Liver (tissue), 9 donors: ENCODE data around the gene TBC1D1. TPM values are rescaled to one million over a fixed set of nuclear protein-coding genes. Genes with fewer than 3 reads are reported as not detected.

Experiments used
- DNase-seq: peaks from one replicate; pipeline ENCODE4 v3.0.0-alpha.2; 2017; ENCODE audit warnings: low spot score
- H3K27ac ChIP-seq, 2 donors: one replicate each; pipeline ENCODE4 v1.7.0; 2013; ENCODE audit warnings: inconsistent platforms in 2 of 2, low read length in 2 of 2, control low read depth in 1 of 2, low read depth in 1 of 2, mild to moderate bottlenecking in 1 of 2
- H3K27me3 ChIP-seq, 4 donors: one replicate each; pipeline versions ENCODE4 v1.6.1 to v1.7.0; 2013; ENCODE audit warnings: low read length in 3 of 4, inconsistent platforms in 1 of 4, mild to moderate bottlenecking in 1 of 4, moderate library complexity in 1 of 4; ENCODE audit not compliant: control insufficient read depth in 4 of 4, insufficient read depth in 4 of 4
- H3K36me3 ChIP-seq, 4 donors: one replicate each; pipeline versions ENCODE4 v1.6.1 to v1.7.0; 2013; ENCODE audit warnings: low read length in 3 of 4, mild to moderate bottlenecking in 3 of 4, low read depth in 1 of 4, moderate library complexity in 1 of 4; ENCODE audit not compliant: control insufficient read depth in 4 of 4, insufficient read depth in 3 of 4
- H3K4me1 ChIP-seq, 4 donors: one replicate each; pipeline versions ENCODE4 v1.6.1 to v1.7.0; 2013; ENCODE audit warnings: low read length in 3 of 4, mild to moderate bottlenecking in 3 of 4, moderate library complexity in 1 of 4; ENCODE audit not compliant: control insufficient read depth in 4 of 4, insufficient read depth in 4 of 4
- H3K4me3 ChIP-seq, 3 donors: one replicate each; pipeline versions ENCODE4 v1.6.1 to v1.7.0; 2013; ENCODE audit warnings: low read length in 3 of 3, control low read depth in 1 of 3, low read depth in 1 of 3, mild to moderate bottlenecking in 1 of 3
- H3K9ac ChIP-seq, 2 donors: one replicate each; pipeline ENCODE4 v1.7.0; 2013; ENCODE audit warnings: low read length in 2 of 2, mild to moderate bottlenecking in 2 of 2, moderate library complexity in 2 of 2, control low read depth in 1 of 2, low read depth in 1 of 2
- H3K9me3 ChIP-seq, 4 donors: one replicate each; pipeline versions ENCODE4 v1.6.1 to v1.7.0; 2013; ENCODE audit warnings: low read length in 3 of 4; ENCODE audit not compliant: control insufficient read depth in 4 of 4
- ATF3 ChIP-seq: IDR thresholded peaks from 2 replicates; pipeline ENCODE4 v1.6.1; 2016; ENCODE audit warnings: antibody characterized with exemption
- CTCF ChIP-seq: fragments of 150-350 bp; IDR thresholded peaks from 2 replicates; pipeline ENCODE4 v1.5.1; 2017; ENCODE audit warnings: improper control_type of control experiment, low read depth, low read length; ENCODE audit not compliant: missing input control
- EGR1 ChIP-seq, 2 donors: IDR thresholded peaks; 2 replicates each; pipeline ENCODE4 v1.6.1; 2016 to 2018; ENCODE audit warnings: antibody characterized with exemption in 2 of 2, low read depth in 2 of 2
- FOXA1 ChIP-seq: IDR thresholded peaks from 2 replicates; pipeline ENCODE4 v1.6.1; 2016; ENCODE audit warnings: antibody characterized with exemption
- FOXA2 ChIP-seq: IDR thresholded peaks from 2 replicates; pipeline ENCODE4 v1.6.1; 2016; ENCODE audit warnings: antibody characterized with exemption
- GABPA ChIP-seq, 2 donors: IDR thresholded peaks in 1 of 2; conservative IDR thresholded peaks in 1 of 2; 2 replicates each; pipeline ENCODE4 v1.6.1; 2016; ENCODE audit warnings: antibody characterized with exemption in 2 of 2, mild to moderate bottlenecking in 1 of 2, moderate library complexity in 1 of 2
- HNF4A ChIP-seq, 2 donors: conservative IDR thresholded peaks; 2 replicates each; pipeline ENCODE4 v1.6.1; 2016; ENCODE audit warnings: antibody characterized with exemption in 2 of 2, mild to moderate bottlenecking in 2 of 2
- HNF4G ChIP-seq: IDR thresholded peaks from 2 replicates; pipeline ENCODE4 v1.6.1; 2016; ENCODE audit warnings: antibody characterized with exemption
- JUND ChIP-seq, 2 donors: IDR thresholded peaks; 2 replicates each; pipeline ENCODE4 v1.6.1; 2016; ENCODE audit warnings: antibody characterized with exemption in 2 of 2
- MAX ChIP-seq: IDR thresholded peaks from 2 replicates; pipeline ENCODE4 v1.6.1; 2016; ENCODE audit warnings: antibody characterized with exemption
- NR2F2 ChIP-seq: IDR thresholded peaks from 2 replicates; pipeline ENCODE4 v1.6.1; 2016; ENCODE audit warnings: antibody characterized with exemption
- RAD21 ChIP-seq, 2 donors: IDR thresholded peaks; 2 replicates each; pipeline ENCODE4 v1.6.1; 2016; ENCODE audit warnings: antibody characterized with exemption in 2 of 2, mild to moderate bottlenecking in 2 of 2
- RXRA ChIP-seq, 2 donors: IDR thresholded peaks; 2 replicates each; pipeline ENCODE4 v1.6.1; 2017 to 2018; ENCODE audit warnings: antibody characterized with exemption in 2 of 2, mild to moderate bottlenecking in 1 of 2
- SP1 ChIP-seq: IDR thresholded peaks from 2 replicates; pipeline ENCODE4 v1.6.1; 2018; ENCODE audit warnings: antibody characterized with exemption, mild to moderate bottlenecking
- TAF1 ChIP-seq: conservative IDR thresholded peaks from 2 replicates; pipeline ENCODE4 v1.6.1; 2016; ENCODE audit warnings: antibody characterized with exemption, mild to moderate bottlenecking
- YY1 ChIP-seq: IDR thresholded peaks from 2 replicates; pipeline ENCODE4 v1.6.1; 2016; ENCODE audit warnings: antibody characterized with exemption, mild to moderate bottlenecking
- ZBTB33 ChIP-seq: IDR thresholded peaks from 2 replicates; pipeline ENCODE4 v1.6.1; 2016; ENCODE audit warnings: antibody characterized with exemption
- WGBS: extraction: QIAGEN DNeasy Blood & Tissue Kit; methylation state at CpG from one replicate; pipeline ENCODE4 v1.1.7; 2013; 5-methylcytosine and 5-hydroxymethylcytosine counted together
- polyA plus RNA-seq, 2 donors: library from polyadenylated mRNA; stranded (reverse) in 1 of 2; unstranded in 1 of 2; fragments of 200-250 nt in 1 of 2; fragments of >200 nt in 1 of 2; fragmentation: Nextera tagmentation in 1 of 2; extraction: Ambion mirVana in 1 of 2; gene quantifications; one replicate each; pipeline versions ENCODE4 v1.2.1 to v1.2.3, GENCODE V29; 2013 to 2015
- total RNA-seq, 2 donors: library from RNA; depleted of rRNA; stranded (reverse); fragments of >200 nt; gene quantifications; one replicate each; pipeline ENCODE4 v1.2.3, GENCODE V29; 2014
- donor health status: healthy.
- donor health status: healthy.
- donor health status: healthy.
- donor health status: healthy.
- donor health status: healthy.

TBC1D1 gene
- total and polyA plus RNA-seq, 4 donors: 15.6 to 41.4 (median 20.9) TPM

GRCh38 chr4:38130884-38131283 lies 240.0 kb downstream of the TBC1D1 start:
- Histone ChIP-seq H3K36me3 (peaks cover 0 to 2% (median under 1%) of the 10 kb centered on the region in 4 donors), H3K27me3 (no peaks in the 10 kb centered on the region), H3K9me3 (no peaks in the 10 kb centered on the region), H3K4me1 (peaks cover 14 to 63% (median 46%) of the 10 kb centered on the region in 4 donors), H3K9ac (no peak overlapping the region), H3K27ac (peak overlapping the region; percentile 91), H3K4me3 (no peak overlapping the region)
- TF ChIP-seq CTCF: no peak
- no peak for TF ChIP-seq JUND (IDR thresholded peaks at IDR 0.05)
- TF ChIP-seq GABPA (IDR thresholded peaks at IDR 0.05 in 1 of 2, conservative IDR thresholded peaks at IDR 0.05 in 1 of 2): no peak
- TF ChIP-seq ZBTB33: no peak
- DNase-seq: no peak
- 88% methylated on average over 3 of the region's 3 CpGs for WGBS

GRCh38 chr4:38131371-38132091 lies 240.6 kb downstream of the TBC1D1 start:
- TF ChIP-seq SP1 (no peak), NR2F2 (no peak), RAD21 (IDR thresholded peaks at IDR 0.05) (peak in 1 of 2 donors; percentile 9), CTCF (no peak)
- H3K4me3 ChIP-seq: no peak overlapping the region
- H3K27ac ChIP-seq: peak overlapping the region; percentile 91
- peak overlapping the region in 1 of 2 donors; percentile 69 for H3K9ac ChIP-seq
- WGBS: 56% methylated on average over 12 of the region's 12 CpGs
- peaks cover 0 to 1% (median 0%) of the 10 kb centered on the region in 4 donors for H3K36me3 ChIP-seq
- peaks cover 14 to 63% (median 46%) of the 10 kb centered on the region in 4 donors for H3K4me1 ChIP-seq
- no peaks in the 10 kb centered on the region for H3K9me3 ChIP-seq
- no peak for DNase-seq
- H3K27me3 ChIP-seq: no peaks in the 10 kb centered on the region

- peak overlapping the region in 1 of 2 donors; percentile 69 for H3K9ac ChIP-seq
- no peak for DNase-seq
- 10% methylated on average over 8 of the region's 8 CpGs for WGBS
- H3K27me3 ChIP-seq: no peaks in the 10 kb centered on the region
- peaks cover 0 to under 1% (median 0%) of the 10 kb centered on the region in 4 donors for H3K36me3 ChIP-seq
- H3K4me3 ChIP-seq: no peak overlapping the region
- peaks cover 14 to 63% (median 46%) of the 10 kb centered on the region in 4 donors for H3K4me1 ChIP-seq
- no peaks in the 10 kb centered on the region for H3K9me3 ChIP-seq
- H3K27ac ChIP-seq: peak overlapping the region; percentile 91
- TF ChIP-seq FOXA2 (no peak), SP1 (no peak), RXRA (IDR thresholded peaks at IDR 0.05) (peak; percentile 41 to 51), FOXA1 (no peak), JUND (IDR thresholded peaks at IDR 0.05) (no peak), HNF4A (conservative IDR thresholded peaks at IDR 0.05) (no peak), NR2F2 (peak; percentile 35), YY1 (peak; percentile 28), RAD21 (IDR thresholded peaks at IDR 0.05) (peak; percentile 13 to 37), HNF4G (no peak), ATF3 (peak; percentile 23), MAX (no peak), EGR1 (IDR thresholded peaks at IDR 0.05; ENCODE audit: low read depth in 2 of 2) (no peak), TAF1 (no peak), CTCF (no peak)
Observed at GRCh38 chr4:38132107-38132673, 241.3 kb downstream of the TBC1D1 start.
